ACC112 (cell line): ENCODE results near the gene TWNK.
A peak's percentile ranks its signal among the peaks of the same experiment; 100 is the strongest.

Experiments
- H2AFZ ChIP-seq: fragments of 200-600 bp; sonication (generic); one replicate; pipeline ENCODE4 v1.6.0; 2017; ENCODE audit warnings: antibody characterized with exemption, low read length; ENCODE audit not compliant: unreplicated experiment
- H3K27ac ChIP-seq: fragments of 200-600 bp; sonication (generic); 2 replicates; pipeline ENCODE4 v1.5.1; 2014; ENCODE audit warnings: low read depth, mild to moderate bottlenecking, antibody characterized with exemption, low read length, moderate library complexity
- H3K27me3 ChIP-seq: fragments of 200-600 bp; sonication (generic); 2 replicates; pipeline ENCODE4 v1.6.1; 2014; ENCODE audit warnings: mild to moderate bottlenecking, antibody characterized with exemption, low read length, moderate library complexity, mixed read lengths; ENCODE audit not compliant: insufficient read depth
- H3K36me3 ChIP-seq: fragments of 200-600 bp; sonication (generic); 2 replicates; pipeline ENCODE4 v1.6.1; 2016; ENCODE audit warnings: mild to moderate bottlenecking, antibody characterized with exemption, low read length, moderate library complexity, mixed read lengths; ENCODE audit not compliant: insufficient read depth
- H3K4me1 ChIP-seq: fragments of 200-600 bp; sonication (generic); one replicate; pipeline ENCODE4 v1.6.1; 2016; ENCODE audit warnings: low read length, mixed read lengths; ENCODE audit not compliant: insufficient read depth, unreplicated experiment, control insufficient read depth
- H3K4me3 ChIP-seq: fragments of 200-600 bp; sonication (generic); 2 replicates; pipeline ENCODE4 v1.5.1; 2014; ENCODE audit warnings: mild to moderate bottlenecking, low read depth, low read length
- H3K79me2 ChIP-seq: fragments of 200-600 bp; sonication (generic); one replicate; pipeline ENCODE4 v1.6.0; 2016; ENCODE audit warnings: low read length; ENCODE audit not compliant: control insufficient read depth, unreplicated experiment, insufficient read depth

The TWNK gene

DNA sequence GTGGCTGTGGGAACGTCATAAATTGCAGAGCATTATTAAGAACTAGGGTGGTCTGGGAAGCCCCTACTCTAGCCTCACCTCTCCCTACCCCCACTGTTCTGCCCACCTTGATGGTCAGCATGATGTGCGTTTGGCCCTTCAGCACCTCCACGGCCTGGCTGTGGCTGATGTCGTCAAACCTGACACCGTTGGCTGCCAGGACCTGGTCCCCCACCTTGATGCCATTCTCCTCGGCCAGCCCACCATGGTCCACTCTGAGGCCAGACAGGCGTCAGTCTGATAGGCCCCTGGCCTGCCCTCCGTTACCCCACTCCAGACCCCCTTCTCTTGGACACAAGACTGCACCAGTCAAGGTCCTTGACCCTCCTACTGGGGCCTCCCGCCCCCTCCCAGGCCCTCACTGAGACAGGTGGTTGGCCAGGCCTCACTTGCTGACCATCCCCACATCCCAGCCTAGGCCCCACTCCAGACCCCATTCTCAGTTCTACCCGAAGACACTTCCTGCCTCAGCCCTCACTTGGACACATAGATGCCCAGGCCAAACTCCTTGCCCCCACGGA, 34.4 kb downstream of the TWNK start:
- no peak overlapping the region for H3K4me3 ChIP-seq
- H3K36me3 ChIP-seq: no peaks in the 10 kb centered on the region
- no peak overlapping the region for H3K27ac ChIP-seq
- H3K4me1 ChIP-seq: peaks cover 5% of the 10 kb centered on the region
- no peak overlapping the region for H2AFZ ChIP-seq
- no peaks in the 10 kb centered on the region for H3K27me3 ChIP-seq
- no peaks in the 10 kb centered on the region for H3K79me2 ChIP-seq

GRCh38 chr10:101022967-101023705, 35.8 kb downstream of the TWNK start:
- no peaks in the 10 kb centered on the region for H3K27me3 ChIP-seq
- no peak overlapping the region for H3K4me3 ChIP-seq
- H2AFZ ChIP-seq: no peak overlapping the region
- no peak overlapping the region for H3K27ac ChIP-seq
- H3K4me1 ChIP-seq: peaks cover 5% of the 10 kb centered on the region
- H3K36me3 ChIP-seq: no peaks in the 10 kb centered on the region
- no peaks in the 10 kb centered on the region for H3K79me2 ChIP-seq

- Histone ChIP-seq H3K27me3 (no peaks in the 10 kb centered on the region), H3K36me3 (no peaks in the 10 kb centered on the region), H3K4me1 (peaks cover 5% of the 10 kb centered on the region), H3K4me3 (no peak overlapping the region), H3K27ac (no peak overlapping the region), H3K79me2 (no peaks in the 10 kb centered on the region), H2AFZ (no peak overlapping the region)
Measured at GRCh38 chr10:101027106-101027720, 39.9 kb downstream of the TWNK start.

- Histone ChIP-seq H3K4me1 (peaks cover 12% of the 10 kb centered on the region), H3K27me3 (no peaks in the 10 kb centered on the region), H3K27ac (no peak overlapping the region), H3K36me3 (no peaks in the 10 kb centered on the region), H3K79me2 (peaks cover 8% of the 10 kb centered on the region), H2AFZ (no peak overlapping the region), H3K4me3 (no peak overlapping the region)
Measured at GRCh38 chr10:101028446-101029337, 41.3 kb downstream of the TWNK start.

- no peak overlapping the region for H3K27ac ChIP-seq
- H3K79me2 ChIP-seq: peaks cover 16% of the 10 kb centered on the region
- H3K36me3 ChIP-seq: no peaks in the 10 kb centered on the region; the same call in 1 of the 2 replicates
- no peaks in the 10 kb centered on the region for H3K27me3 ChIP-seq
- peaks cover 12% of the 10 kb centered on the region for H3K4me1 ChIP-seq
- H2AFZ ChIP-seq: no peak overlapping the region
- H3K4me3 ChIP-seq: no peak overlapping the region
Measured at GRCh38 chr10:101029520-101030295, 42.4 kb downstream of the TWNK start.

DNA sequence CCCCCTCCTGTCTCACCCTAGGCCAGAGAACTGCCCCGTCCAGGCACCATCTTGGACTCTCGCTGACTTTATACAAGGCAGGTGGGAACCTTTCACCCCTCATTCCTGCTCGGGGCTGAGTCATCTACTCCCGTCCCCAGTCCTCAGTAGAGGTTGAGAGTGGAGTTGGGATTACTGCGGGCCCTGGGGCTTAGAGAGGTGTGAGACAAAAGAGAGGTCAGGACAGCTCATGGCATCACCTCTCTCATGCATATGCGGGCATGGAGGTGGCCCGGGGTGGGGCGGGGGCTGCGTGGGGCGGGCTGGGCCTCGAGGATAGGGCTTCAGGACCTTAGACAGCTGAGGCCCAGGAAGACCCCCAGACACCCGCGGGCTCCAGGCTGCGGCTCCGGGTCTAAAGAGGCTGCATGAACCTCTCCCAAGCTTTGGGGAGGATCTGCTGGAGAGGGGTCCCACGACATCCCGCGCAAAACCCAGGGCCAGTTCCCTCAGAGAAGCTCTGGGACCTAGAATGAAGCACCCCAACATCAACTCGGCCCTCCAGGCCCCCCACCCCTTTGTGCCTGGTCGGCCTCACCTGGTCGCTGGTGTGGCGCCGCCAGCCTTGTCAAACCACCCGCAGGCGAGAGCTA, 43.3 kb downstream of the TWNK start:
- no peaks in the 10 kb centered on the region for H3K27me3 ChIP-seq
- H2AFZ ChIP-seq: no peak overlapping the region
- H3K79me2 ChIP-seq: peaks cover 24% of the 10 kb centered on the region
- H3K36me3 ChIP-seq: peaks cover 4% of the 10 kb centered on the region; the same call in 1 of the 2 replicates
- peak overlapping the region; percentile 99 for H3K4me3 ChIP-seq
- no peak overlapping the region for H3K27ac ChIP-seq
- H3K4me1 ChIP-seq: peaks cover 12% of the 10 kb centered on the region

- H3K27ac ChIP-seq: peak within 1 kb of the TSS; percentile 98
- H3K27me3 ChIP-seq: no peaks in the 10 kb centered on the region
- peaks cover 4% of the 10 kb centered on the region; the same call in 1 of the 2 replicates for H3K36me3 ChIP-seq
- peak within 1 kb of the TSS; percentile 82 for H2AFZ ChIP-seq
- H3K79me2 ChIP-seq: peaks cover 25% of the 10 kb centered on the region
- peaks cover 12% of the 10 kb centered on the region for H3K4me1 ChIP-seq
- H3K4me3 ChIP-seq: peak within 1 kb of the TSS; percentile 99
Measured at GRCh38 chr10:101031128-101031795, 43.9 kb downstream of the TWNK start, which contains the start of the genes PDZD7 and SFXN3. TSS of gene PDZD7 (minus strand) at chr10:101031129. CDS start at chr10:101030219, 910 bp downstream. TSS of gene SFXN3 (plus strand) at chr10:101031234. CDS start at chr10:101034695, 3,461 bp downstream.

DNA sequence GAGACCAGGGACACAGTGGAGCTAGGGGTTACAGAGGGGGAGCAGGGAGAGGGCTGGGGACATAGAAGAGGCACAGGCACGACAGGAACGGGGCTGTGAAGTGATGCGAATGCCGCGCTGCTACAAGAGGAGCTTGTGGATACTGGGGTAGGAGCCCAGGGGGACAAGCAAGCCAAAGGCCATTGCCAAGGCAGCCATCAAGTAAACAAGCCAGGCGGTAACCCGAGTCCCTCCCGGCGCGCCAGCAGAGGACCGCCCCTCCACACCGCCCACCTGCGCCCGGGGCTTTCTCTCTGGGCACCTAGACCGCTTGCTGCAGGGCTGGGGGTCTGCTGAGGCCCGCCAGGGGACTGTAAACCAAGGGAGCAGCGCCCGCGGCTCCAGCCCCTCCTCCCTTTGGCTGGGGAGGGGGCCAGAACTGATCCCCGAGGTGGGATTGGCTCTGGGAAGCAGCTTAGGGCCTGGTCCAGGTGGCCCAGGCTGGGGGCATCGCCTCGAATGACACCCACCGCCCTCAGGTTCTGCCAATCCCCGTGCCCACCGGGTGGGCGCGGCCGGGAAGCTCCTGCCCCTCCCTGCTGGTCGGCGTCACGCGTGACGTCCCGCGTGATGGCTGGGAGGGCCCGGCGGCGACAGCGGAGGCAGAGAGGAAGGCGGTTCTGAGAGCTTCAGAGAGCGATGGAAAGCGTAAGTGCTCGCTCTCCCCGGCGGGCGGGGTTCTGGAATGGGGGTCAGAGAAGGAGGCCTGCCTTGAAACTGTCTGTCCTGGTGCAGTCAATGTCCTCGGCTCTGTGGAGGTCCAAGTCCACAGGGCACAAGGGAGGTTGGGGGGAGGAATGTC, 44.7 kb downstream of the TWNK start:
- H3K36me3 ChIP-seq: peaks cover 4% of the 10 kb centered on the region; the same call in 1 of the 2 replicates
- H3K4me3 ChIP-seq: peak overlapping the region; percentile 99
- peaks cover 12% of the 10 kb centered on the region for H3K4me1 ChIP-seq
- no peaks in the 10 kb centered on the region for H3K27me3 ChIP-seq
- peaks cover 25% of the 10 kb centered on the region for H3K79me2 ChIP-seq
- peak overlapping the region; percentile 82 for H2AFZ ChIP-seq
- peak overlapping the region; percentile 98 for H3K27ac ChIP-seq
